BJ (cell line): ENCODE measurements around the gene UGT1A6. TPM values are rescaled to one million over a fixed set of nuclear protein-coding genes. Genes with fewer than 3 reads are reported as not detected.

Experiments
- CTCF ChIA-PET: fragments of 350-600 bp; formaldehyde crosslinking; extraction: SDS; loops from one replicate; lab custom pipeline; 2021; ENCODE audit warnings: antibody characterized with exemption, inconsistent platforms; lab: Yijun Ruan, JAX
- POLR2A ChIA-PET: fragments of 300-600 bp; sonication (Branson Sonifier 250); formaldehyde crosslinking; extraction: SDS; loops from one replicate; lab custom pipeline; 2021; ENCODE audit warnings: antibody characterized with exemption; lab: Charles Lee
- DNase-seq: peaks from one replicate; pipeline ENCODE4 v3.0.0-alpha.2; 2011; ENCODE audit warnings: low read depth
- H3K27me3 ChIP-seq: 2 replicates; pipeline ENCODE4 v1.6.0; 2011; ENCODE audit warnings: low read length; ENCODE audit not compliant: control insufficient read depth, insufficient read depth
- H3K36me3 ChIP-seq: 2 replicates; pipeline ENCODE4 v1.5.1; 2011; ENCODE audit warnings: low read length; ENCODE audit not compliant: control insufficient read depth, insufficient read depth
- H3K4me3 ChIP-seq: 2 replicates; pipeline ENCODE4 v1.5.1; 2011; ENCODE audit warnings: low read depth, mild to moderate bottlenecking, control low read depth, low read length
- polyA plus RNA-seq: library from polyadenylated mRNA; depleted of rRNA; stranded (reverse); fragments of >200 nt; gene quantifications from 2 replicates; pipeline ENCODE4 v1.2.3, GENCODE V29; 2011
- TF ChIP-seq, protein P1 (sequence below): IDR thresholded peaks from 2 replicates; pipeline ENCODE4 v1.5.1; 2011; ENCODE audit warnings: low read depth, mild to moderate bottlenecking, control low read depth, inconsistent platforms, low read length, moderate library complexity; ENCODE audit not compliant: insufficient read depth

Gene UGT1A6
- polyA plus RNA-seq, 1 experiment: not detected

DNA sequence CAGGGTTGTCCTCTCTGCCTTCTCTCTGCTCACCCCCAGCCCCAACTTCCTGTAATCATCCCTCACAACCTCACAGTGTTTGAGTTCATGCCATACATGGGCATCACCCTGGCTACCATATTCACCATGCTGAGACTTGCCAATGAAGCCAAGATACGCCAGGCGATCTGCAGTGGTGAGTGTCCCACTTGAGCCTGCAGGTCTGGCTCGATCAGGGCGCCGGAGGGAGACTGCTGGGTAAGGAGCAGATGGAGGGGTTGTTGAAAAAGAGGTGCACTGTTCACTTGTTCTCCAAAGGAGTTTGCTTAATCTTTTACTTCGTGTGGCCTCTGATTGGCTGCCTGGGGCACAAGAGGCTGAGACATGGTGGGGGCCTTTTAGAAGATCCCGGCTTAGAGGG lies 100.0 kb downstream of the UGT1A6 start:
- CTCF ChIA-PET: no interaction called here
- TF ChIP-seq, protein P1, sequence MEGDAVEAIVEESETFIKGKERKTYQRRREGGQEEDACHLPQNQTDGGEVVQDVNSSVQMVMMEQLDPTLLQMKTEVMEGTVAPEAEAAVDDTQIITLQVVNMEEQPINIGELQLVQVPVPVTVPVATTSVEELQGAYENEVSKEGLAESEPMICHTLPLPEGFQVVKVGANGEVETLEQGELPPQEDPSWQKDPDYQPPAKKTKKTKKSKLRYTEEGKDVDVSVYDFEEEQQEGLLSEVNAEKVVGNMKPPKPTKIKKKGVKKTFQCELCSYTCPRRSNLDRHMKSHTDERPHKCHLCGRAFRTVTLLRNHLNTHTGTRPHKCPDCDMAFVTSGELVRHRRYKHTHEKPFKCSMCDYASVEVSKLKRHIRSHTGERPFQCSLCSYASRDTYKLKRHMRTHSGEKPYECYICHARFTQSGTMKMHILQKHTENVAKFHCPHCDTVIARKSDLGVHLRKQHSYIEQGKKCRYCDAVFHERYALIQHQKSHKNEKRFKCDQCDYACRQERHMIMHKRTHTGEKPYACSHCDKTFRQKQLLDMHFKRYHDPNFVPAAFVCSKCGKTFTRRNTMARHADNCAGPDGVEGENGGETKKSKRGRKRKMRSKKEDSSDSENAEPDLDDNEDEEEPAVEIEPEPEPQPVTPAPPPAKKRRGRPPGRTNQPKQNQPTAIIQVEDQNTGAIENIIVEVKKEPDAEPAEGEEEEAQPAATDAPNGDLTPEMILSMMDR: no peak

DNA sequence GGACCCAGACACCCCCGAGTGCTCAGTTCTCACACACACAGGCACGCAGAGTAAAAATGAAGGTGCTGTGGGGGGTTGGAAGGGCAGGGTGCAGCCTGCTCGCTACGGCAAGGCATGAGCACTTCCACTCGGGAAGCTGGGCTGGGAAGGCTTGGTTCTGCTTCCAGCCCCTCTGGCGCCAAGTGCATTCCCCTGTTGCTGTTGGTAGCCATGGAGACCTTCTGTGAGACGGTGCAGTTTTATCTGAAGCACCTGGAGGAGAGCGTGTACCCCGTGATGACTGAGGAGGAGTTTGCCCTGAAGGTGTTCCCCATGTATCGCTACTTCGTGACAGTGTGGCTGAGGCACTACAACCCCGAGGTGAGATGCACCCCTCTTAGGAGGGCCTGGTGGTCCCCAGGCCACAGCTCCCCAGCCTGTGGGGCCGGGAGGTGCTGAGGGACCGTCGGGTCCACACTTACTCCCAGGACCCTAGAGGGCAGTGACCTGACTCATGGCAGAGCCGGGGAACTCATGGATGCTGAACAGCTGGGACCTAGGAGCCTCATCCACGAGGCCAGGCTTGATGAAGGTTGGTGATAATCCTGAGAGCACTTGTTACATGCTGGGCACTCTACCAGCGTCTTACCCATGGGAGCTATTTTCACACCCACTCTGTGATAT lies 100.9 kb downstream of the UGT1A6 start:
- Histone ChIP-seq H3K27me3 (no peaks in the 10 kb centered on the region), H3K4me3 (no peak overlapping the region), H3K36me3 (no peaks in the 10 kb centered on the region)
- CTCF ChIA-PET: no interaction called here
- no peak for DNase-seq
- TF ChIP-seq, protein P1: no peak
- POLR2A ChIA-PET: no interaction called here

More for the DNA sequence above, 100.0 kb downstream of the UGT1A6 start:
- no peaks in the 10 kb centered on the region for H3K36me3 ChIP-seq
- H3K27me3 ChIP-seq: no peaks in the 10 kb centered on the region
- DNase-seq: no peak
- POLR2A ChIA-PET: no interaction called here
- H3K4me3 ChIP-seq: no peak overlapping the region

DNA sequence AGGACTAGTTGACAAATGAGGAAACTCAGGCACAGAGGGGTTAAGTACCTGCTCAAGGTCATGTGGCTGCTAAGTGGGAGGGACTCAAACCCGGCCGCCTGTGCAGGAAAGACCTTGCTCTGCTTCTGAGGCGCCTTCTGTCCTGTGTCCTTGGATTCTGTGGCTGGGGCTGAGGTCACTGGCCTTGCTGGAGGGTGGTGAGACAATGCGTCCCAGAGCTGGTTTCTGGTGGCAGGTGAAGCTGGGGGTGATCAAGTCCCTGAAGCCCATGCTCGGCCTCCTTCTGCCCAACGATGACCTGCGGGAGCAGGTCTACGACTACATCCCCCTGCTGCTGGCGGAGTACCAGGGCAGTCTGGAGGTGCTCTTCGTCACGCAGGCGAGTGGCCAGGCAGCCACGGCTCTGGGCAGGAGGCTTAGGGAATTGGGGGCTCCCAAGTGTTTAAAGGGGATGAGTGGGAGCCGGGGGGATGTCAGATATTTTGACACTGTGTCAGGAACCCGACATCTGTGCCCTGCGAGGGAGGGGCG lies 101.5 kb downstream of the UGT1A6 start:
- H3K36me3 ChIP-seq: no peaks in the 10 kb centered on the region
- no peak overlapping the region for H3K4me3 ChIP-seq
- CTCF ChIA-PET: no interaction called here
- POLR2A ChIA-PET: no interaction called here
- H3K27me3 ChIP-seq: no peaks in the 10 kb centered on the region
- TF ChIP-seq, protein P1: no peak
- no peak for DNase-seq

DNA sequence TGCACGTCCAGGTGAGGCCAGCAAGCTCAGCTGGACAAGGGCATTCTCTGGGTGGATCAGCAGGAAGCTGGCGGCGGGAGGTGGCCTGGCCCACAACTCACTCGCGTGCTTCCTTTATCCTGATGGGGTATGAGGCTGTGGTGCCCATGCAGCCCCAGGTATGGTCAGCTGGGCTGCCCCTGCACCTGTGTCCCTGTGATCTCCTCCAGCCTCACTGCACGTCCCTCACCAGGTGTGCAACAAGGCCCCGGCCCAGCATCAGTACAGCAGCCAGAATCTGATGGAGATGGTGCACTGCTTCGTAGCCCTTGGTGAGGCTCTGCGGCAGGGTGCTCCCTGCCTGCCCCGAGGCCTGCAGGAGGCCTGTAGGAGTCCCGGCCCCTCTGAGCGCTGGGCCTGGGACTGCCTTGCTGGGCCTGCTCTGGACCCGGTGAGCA lies 103.1 kb downstream of the UGT1A6 start:
- Histone ChIP-seq H3K4me3 (no peak overlapping the region), H3K36me3 (no peaks in the 10 kb centered on the region), H3K27me3 (no peaks in the 10 kb centered on the region)
- TF ChIP-seq, protein P1: no peak
- POLR2A ChIA-PET: no interaction called here
- CTCF ChIA-PET: no interaction called here
- no peak for DNase-seq

DNA sequence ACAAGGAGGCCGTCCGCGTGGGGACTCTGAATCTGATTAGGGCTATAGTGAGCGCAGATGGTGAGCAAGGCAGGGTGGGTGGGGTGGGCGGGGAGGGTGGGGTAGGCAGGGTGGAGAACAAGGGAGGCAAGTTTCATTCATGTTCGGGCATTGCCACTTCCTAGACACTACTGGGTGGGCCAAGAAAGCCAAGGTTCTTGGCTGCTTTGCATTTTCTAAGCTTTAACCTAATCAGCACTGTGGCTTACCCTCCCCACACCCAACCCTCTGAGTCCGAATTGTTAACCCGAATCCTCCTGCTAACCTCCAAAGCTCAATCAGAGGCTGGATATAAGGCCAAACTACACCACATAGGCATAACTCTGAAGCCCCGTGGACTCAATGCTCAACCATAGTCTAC lies 103.6 kb downstream of the UGT1A6 start:
- TF ChIP-seq, protein P1: no peak
- no peak for DNase-seq

More for the DNA sequence above, 103.6 kb downstream of the UGT1A6 start:
- ChIA-PET CTCF (no interaction called here), POLR2A (no interaction called here)
- H3K36me3 ChIP-seq: no peaks in the 10 kb centered on the region
- no peaks in the 10 kb centered on the region for H3K27me3 ChIP-seq
- no peak overlapping the region for H3K4me3 ChIP-seq
